Sigmoid colon (tissue), 7 donors: ENCODE results near the gene MYO7A. TPM values are rescaled to one million over a fixed set of nuclear protein-coding genes. Genes with fewer than 3 reads are reported as not detected.

ENCODE experiments used
- DNase-seq: peaks from one replicate; pipeline ENCODE4 v3.0.0-alpha.2; 2019
- H3K27ac ChIP-seq, 4 donors: fragments of 200-600 bp; sonication (generic); one replicate each; pipeline ENCODE4 v1.5.1; 2016 to 2019; ENCODE audit warnings: mild to moderate bottlenecking in 1 of 4
- H3K27me3 ChIP-seq, 3 donors: fragments of 200-600 bp; sonication (generic); one replicate each; pipeline ENCODE4 v1.5.1; 2019; ENCODE audit warnings: mild to moderate bottlenecking in 1 of 3
- H3K36me3 ChIP-seq, 4 donors: fragments of 200-600 bp; sonication (generic); one replicate each; pipeline ENCODE4 v1.5.1; 2016 to 2019
- H3K4me1 ChIP-seq, 4 donors: fragments of 200-600 bp; sonication (generic); one replicate each; pipeline ENCODE4 v1.5.1; 2017 to 2019
- H3K4me3 ChIP-seq, 4 donors: fragments of 200-600 bp; sonication (generic); one replicate each; pipeline ENCODE4 v1.5.1; 2017 to 2019; ENCODE audit warnings: mild to moderate bottlenecking in 2 of 4, moderate library complexity in 1 of 4
- H3K9me3 ChIP-seq, 4 donors: fragments of 200-600 bp in 3 of 4; sonication (generic) in 3 of 4; one replicate each; pipeline versions ENCODE4 v1.5.1 to v1.6.1; 2013 to 2019
- CTCF ChIP-seq, 4 experiments: fragments of 450-650 bp in 3 of 4; fragments of 200-600 bp in 1 of 4; IDR thresholded peaks; one replicate each; pipeline ENCODE4 v1.5.1; 2016 to 2019; ENCODE audit warnings: antibody characterized with exemption in 4 of 4, mild to moderate bottlenecking in 3 of 4, moderate library complexity in 2 of 4
- EP300 ChIP-seq, 4 donors: sonication (generic); formaldehyde crosslinking; IDR thresholded peaks; one replicate each; pipeline ENCODE4 v1.6.1; 2017; ENCODE audit warnings: antibody characterized with exemption in 4 of 4
- POLR2A ChIP-seq, 2 donors: fragments of 450-650 bp; IDR thresholded peaks; one replicate each; pipeline ENCODE4 v1.6.1; 2016; ENCODE audit warnings: antibody characterized with exemption in 2 of 2, mild to moderate bottlenecking in 2 of 2, moderate library complexity in 2 of 2
- POLR2AphosphoS5 ChIP-seq, 4 donors: sonication (generic); formaldehyde crosslinking; IDR thresholded peaks; one replicate each; pipeline ENCODE4 v1.6.1; 2017; ENCODE audit warnings: antibody characterized with exemption in 4 of 4
- WGBS, 2 donors: extraction: QIAGEN DNeasy Blood & Tissue Kit; methylation state at CpG; one replicate each; pipeline ENCODE4 v1.1.7; 2013; 5-methylcytosine and 5-hydroxymethylcytosine counted together
- intact Hi-C: fragments of 100-400 bp; cut with DNase I; formaldehyde crosslinking; loops from one replicate; pipeline ENCODE4 v1.15.1; 2023
- polyA plus RNA-seq, 3 donors: library from polyadenylated mRNA; stranded (reverse); fragments of 200-250 nt; gene quantifications; one replicate each; pipeline ENCODE4 v1.2.3, GENCODE V29; 2013
- total RNA-seq, 4 donors: library from RNA; depleted of rRNA; stranded (reverse); fragments of >200 nt; gene quantifications; one replicate each; pipeline ENCODE4 v1.1.0, GENCODE V29; 2016
- donor health status: healthy with polysubstance abuse.
- donor health status: Bipolar disorder and iron deficiency.
- donor health status: healthy.

The MYO7A gene
- total and polyA plus RNA-seq, 7 donors, result 1.8 to 12.8 (median 7.7) TPM

GRCh38 chr11:77137421-77137820, 9.4 kb downstream of the MYO7A start:
- TF ChIP-seq POLR2AphosphoS5 (IDR thresholded peaks at IDR 0.05) (no peak), CTCF (IDR thresholded peaks at IDR 0.05) (no peak), EP300 (IDR thresholded peaks at IDR 0.05) (no peak), POLR2A (IDR thresholded peaks at IDR 0.05) (no peak)
- H3K4me1 ChIP-seq, result peaks cover 0 to 8% (median 3%) of the 10 kb centered on the region in 4 donors
- no peak overlapping the region for H3K4me3 ChIP-seq
- no peak for DNase-seq
- intact Hi-C loops, result no loop called here
- no peak overlapping the region for H3K27ac ChIP-seq
- H3K36me3 ChIP-seq, result no peaks in the 10 kb centered on the region
- H3K27me3 ChIP-seq, result peaks cover 4 to 24% (median 15%) of the 10 kb centered on the region in 3 donors
- H3K9me3 ChIP-seq, result no peaks in the 10 kb centered on the region
- 86 to 88% methylated on average over 11 of the region's 11 CpGs for WGBS, 2 donors

GRCh38 chr11:77138106-77138649, 10.1 kb downstream of the MYO7A start:
- Histone ChIP-seq H3K9me3 (no peaks in the 10 kb centered on the region), H3K4me1 (peaks cover 0 to 8% (median 3%) of the 10 kb centered on the region in 4 donors), H3K4me3 (no peak overlapping the region), H3K27ac (no peak overlapping the region), H3K36me3 (no peaks in the 10 kb centered on the region), H3K27me3 (peaks cover 4 to 24% (median 15%) of the 10 kb centered on the region in 3 donors)
- intact Hi-C loops, result no loop called here
- no peak for DNase-seq
- TF ChIP-seq CTCF (IDR thresholded peaks at IDR 0.05) (no peak), POLR2A (IDR thresholded peaks at IDR 0.05) (no peak), POLR2AphosphoS5 (IDR thresholded peaks at IDR 0.05) (no peak), EP300 (IDR thresholded peaks at IDR 0.05) (no peak)
- 51 to 86% methylated on average over 55 of the region's 55 CpGs for WGBS, 2 donors

- Histone ChIP-seq H3K36me3 (no peaks in the 10 kb centered on the region), H3K4me3 (no peak overlapping the region), H3K9me3 (no peaks in the 10 kb centered on the region), H3K27me3 (peaks cover 4 to 24% (median 15%) of the 10 kb centered on the region in 3 donors), H3K27ac (no peak overlapping the region), H3K4me1 (peaks cover 0 to 8% (median 3%) of the 10 kb centered on the region in 4 donors)
- TF ChIP-seq CTCF (IDR thresholded peaks at IDR 0.05), result no peak
- TF ChIP-seq POLR2AphosphoS5 (IDR thresholded peaks at IDR 0.05), result no peak
- TF ChIP-seq EP300 (IDR thresholded peaks at IDR 0.05), result no peak
- no peak for TF ChIP-seq POLR2A (IDR thresholded peaks at IDR 0.05)
- intact Hi-C loops, result no loop called here
- DNase-seq, result no peak
- 95 to 96% methylated on average over 8 of the region's 8 CpGs for WGBS, 2 donors
These were observed 11.2 kb downstream of the MYO7A start for GRCh38 chr11:77139201-77139600.

GRCh38 chr11:77140231-77140851, 12.3 kb downstream of the MYO7A start:
- Histone ChIP-seq H3K4me3 (no peak overlapping the region), H3K27ac (no peak overlapping the region), H3K36me3 (no peaks in the 10 kb centered on the region), H3K9me3 (no peaks in the 10 kb centered on the region), H3K4me1 (peaks cover 0 to 8% (median 3%) of the 10 kb centered on the region in 4 donors), H3K27me3 (peaks cover 4 to 24% (median 15%) of the 10 kb centered on the region in 3 donors)
- no peak for TF ChIP-seq EP300 (IDR thresholded peaks at IDR 0.05)
- no peak for TF ChIP-seq POLR2AphosphoS5 (IDR thresholded peaks at IDR 0.05)
- TF ChIP-seq POLR2A (IDR thresholded peaks at IDR 0.05), result no peak
- TF ChIP-seq CTCF (IDR thresholded peaks at IDR 0.05), result no peak
- WGBS, 2 donors, result 57 to 63% methylated on average over 8 of the region's 8 CpGs
- intact Hi-C loops, result no loop called here
- DNase-seq, result no peak
